HL-60 (cell line): Measurements from ENCODE around the gene DPH2.

Experiments used
- CTCF ChIP-seq: IDR thresholded peaks from one replicate; pipeline ENCODE4 v1.5.1; 2011; ENCODE audit warnings: low read length, control low read depth, inconsistent platforms; ENCODE audit not compliant: insufficient read depth
- REST ChIP-seq: IDR thresholded peaks from 2 replicates; pipeline ENCODE4 v1.6.1; 2012; ENCODE audit warnings: low read depth; ENCODE audit not compliant: insufficient replicate concordance
- SPI1 ChIP-seq: IDR thresholded peaks from 2 replicates; pipeline ENCODE4 v1.6.1; 2012; ENCODE audit warnings: low read depth, mild to moderate bottlenecking, borderline replicate concordance

GRCh38 chr1:43969416-43969745, 429 bp upstream of the DPH2 start:
- no peak for TF ChIP-seq CTCF
- no peak for TF ChIP-seq SPI1
- TF ChIP-seq REST: no peak
